GM12865 (cell line): ENCODE data around the gene AZGP1.
"Not testable (repeated sequence)": the region's sequence is repeated elsewhere in the genome, so short reads cannot be mapped to it uniquely, and the experiment has no call there.

Experiments
- DNase-seq: peaks from one replicate; pipeline ENCODE4 v3.0.0; 2010; ENCODE audit warnings: low read depth
- H3K4me3 ChIP-seq: 2 replicates; pipeline ENCODE4 v1.5.1; 2011; ENCODE audit warnings: mild to moderate bottlenecking, low read depth, low read length, control low read depth
- TF ChIP-seq, protein P1 (sequence below): IDR thresholded peaks from 2 replicates; pipeline ENCODE4 v1.5.1; 2011; ENCODE audit warnings: low read length, control low read depth, low read depth, inconsistent platforms; ENCODE audit not compliant: insufficient read depth; ENCODE audit errors: missing control alignments

AZGP1 gene

DNA sequence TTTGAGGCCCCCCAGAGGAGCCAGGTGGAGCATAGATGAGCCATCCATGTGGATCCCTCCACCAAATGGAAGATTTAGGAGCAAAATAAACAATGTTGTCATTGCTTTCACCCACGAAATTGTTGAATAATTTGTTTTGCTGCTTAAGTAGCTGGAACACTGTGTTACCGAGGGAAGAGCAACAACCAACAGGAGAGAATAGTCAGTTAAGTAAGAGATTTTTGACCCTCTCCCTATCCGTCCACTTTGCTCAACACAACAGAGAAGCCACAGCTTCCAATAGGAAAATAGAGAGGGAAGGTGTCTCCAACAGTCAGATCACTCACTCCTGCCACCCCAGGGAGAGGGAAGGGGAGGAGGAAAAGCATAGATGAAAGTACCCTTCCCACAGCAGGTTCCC is 35.7 kb upstream of the AZGP1 start:
- no peak overlapping the region for H3K4me3 ChIP-seq
- no peak for DNase-seq
- TF ChIP-seq, protein P1, sequence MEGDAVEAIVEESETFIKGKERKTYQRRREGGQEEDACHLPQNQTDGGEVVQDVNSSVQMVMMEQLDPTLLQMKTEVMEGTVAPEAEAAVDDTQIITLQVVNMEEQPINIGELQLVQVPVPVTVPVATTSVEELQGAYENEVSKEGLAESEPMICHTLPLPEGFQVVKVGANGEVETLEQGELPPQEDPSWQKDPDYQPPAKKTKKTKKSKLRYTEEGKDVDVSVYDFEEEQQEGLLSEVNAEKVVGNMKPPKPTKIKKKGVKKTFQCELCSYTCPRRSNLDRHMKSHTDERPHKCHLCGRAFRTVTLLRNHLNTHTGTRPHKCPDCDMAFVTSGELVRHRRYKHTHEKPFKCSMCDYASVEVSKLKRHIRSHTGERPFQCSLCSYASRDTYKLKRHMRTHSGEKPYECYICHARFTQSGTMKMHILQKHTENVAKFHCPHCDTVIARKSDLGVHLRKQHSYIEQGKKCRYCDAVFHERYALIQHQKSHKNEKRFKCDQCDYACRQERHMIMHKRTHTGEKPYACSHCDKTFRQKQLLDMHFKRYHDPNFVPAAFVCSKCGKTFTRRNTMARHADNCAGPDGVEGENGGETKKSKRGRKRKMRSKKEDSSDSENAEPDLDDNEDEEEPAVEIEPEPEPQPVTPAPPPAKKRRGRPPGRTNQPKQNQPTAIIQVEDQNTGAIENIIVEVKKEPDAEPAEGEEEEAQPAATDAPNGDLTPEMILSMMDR: no peak

DNA sequence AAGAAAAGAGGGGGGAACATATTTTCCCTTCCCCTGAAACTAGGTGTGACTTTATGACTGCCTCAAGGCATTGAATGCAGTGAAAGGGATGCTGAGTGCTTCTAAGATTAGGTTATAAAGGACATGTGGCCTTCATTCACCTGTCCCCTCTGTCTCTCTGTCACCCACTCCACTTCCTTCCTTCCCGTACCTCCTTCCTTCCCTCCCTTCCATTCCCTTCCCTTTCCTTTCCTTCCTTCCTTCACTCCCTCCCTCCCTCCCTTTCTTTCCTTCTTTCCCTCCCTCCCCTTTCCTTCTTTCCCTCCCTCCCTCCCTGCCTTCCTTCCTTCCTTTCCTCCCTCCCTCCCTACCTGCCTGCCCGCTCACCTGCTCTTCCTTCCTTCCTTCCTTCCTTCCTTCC is 35.1 kb upstream of the AZGP1 start:
- H3K4me3 ChIP-seq: no peak overlapping the region
- TF ChIP-seq, protein P1: no peak
- no peak for DNase-seq

DNA sequence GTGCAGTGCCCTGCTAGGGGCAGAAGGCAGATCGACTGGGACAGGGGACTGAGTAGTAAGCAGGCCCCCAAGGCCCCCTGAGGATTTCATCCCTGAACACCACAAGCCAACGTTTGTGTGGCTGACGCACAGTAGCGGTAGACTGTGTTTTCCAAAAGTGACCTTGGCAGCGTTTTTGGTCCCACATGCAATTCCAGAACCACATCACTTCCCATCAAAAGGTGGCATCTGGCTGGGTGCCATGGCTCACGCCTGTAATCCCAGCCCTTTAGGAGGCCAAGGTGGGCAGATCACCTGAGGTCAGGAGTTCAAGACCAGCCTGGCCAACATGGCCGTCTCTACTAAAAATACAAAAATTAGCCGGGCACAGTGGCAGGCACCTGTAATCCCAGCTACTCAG is 34.1 kb upstream of the AZGP1 start:
- DNase-seq, H3K4me3 ChIP-seq: not testable (repeated sequence)

DNA sequence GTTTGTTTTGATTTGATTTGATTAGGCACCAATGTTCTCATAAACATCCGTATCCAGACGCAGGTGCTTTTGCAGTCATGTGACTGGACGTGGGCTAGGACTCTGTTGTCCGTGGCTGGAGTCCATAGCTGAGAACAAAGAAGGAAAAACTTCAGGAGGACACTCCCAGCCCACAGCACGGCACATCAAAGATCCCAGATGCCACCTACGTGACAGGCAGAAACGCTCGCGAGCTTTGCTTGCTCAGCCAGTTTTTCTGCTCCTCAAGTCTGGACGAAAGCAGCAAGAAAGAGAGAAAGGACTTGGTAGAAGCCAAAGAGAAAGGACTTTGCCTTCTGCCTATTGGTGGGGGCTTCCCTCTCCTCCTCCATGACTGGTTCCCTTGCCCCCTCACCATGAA is 32.7 kb upstream of the AZGP1 start:
- H3K4me3 ChIP-seq: no peak overlapping the region
- no peak for DNase-seq
- TF ChIP-seq, protein P1: no peak

DNA sequence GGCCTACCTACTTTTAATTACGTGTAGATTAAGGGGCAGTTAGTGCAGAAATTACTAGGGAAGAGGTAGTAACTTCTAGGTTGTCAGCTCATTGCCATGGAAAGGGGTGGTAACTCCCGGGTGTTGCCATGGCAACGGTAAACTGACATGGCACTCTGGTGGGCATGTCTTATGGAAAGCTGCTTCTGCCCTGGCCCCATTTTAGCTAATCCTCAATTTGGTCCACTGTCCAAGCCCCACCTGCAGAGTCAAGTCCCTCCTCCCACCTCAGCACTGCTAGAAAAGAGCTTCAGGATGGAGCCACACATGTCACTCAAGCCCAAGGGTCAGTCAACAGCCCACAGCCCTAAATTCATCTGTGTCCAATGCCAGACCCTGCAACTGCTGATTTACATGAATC is 32.1 kb upstream of the AZGP1 start:
- H3K4me3 ChIP-seq: no peak overlapping the region
- TF ChIP-seq, protein P1: no peak
- DNase-seq: no peak

DNA sequence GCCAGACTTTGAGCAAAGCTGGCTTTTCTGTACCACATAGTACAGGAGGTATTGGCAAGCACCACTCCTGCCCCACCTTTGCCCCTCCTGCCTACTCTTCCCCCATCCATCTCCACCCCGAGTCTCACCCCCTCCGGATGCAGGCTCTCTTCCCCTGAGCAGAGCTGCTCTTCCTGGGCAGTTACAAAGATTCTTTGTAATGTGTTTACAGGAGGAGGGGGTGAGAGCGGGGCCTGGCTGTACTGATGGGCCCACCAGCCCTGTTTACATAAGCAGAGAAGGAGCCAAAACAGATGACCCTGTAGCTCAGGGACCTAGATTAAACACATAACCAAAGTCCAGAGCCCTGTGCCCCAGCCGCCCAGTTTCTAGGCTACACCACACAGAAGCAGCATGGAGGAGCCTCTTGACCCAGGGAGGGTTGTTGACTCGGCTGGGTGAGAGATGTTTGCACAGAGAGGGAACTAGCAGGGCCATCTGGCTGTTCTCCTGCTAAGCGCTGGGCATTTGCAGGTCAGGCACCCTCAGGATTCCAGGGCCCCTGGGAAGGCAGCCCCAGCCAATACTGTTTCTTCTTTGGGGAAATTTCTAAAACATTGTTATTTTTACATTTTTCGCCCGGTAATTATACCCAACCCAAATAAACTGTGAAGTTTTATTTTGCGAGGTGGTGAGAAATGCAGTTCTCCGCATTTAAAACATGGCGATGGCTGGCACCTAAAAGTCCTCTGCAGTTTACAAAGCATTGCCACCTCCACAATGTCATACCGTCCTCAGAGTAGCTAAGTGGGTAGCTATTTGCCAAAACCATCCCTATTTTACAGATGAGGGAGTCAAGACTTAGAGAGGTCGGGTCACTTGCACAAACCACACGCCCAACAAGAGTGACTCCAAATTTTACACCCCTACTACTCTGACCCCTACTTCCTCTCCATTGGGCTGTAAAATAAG is 28.2 kb upstream of the AZGP1 start:
- no peak for DNase-seq
- TF ChIP-seq, protein P1: no peak
- H3K4me3 ChIP-seq: no peak overlapping the region

DNA sequence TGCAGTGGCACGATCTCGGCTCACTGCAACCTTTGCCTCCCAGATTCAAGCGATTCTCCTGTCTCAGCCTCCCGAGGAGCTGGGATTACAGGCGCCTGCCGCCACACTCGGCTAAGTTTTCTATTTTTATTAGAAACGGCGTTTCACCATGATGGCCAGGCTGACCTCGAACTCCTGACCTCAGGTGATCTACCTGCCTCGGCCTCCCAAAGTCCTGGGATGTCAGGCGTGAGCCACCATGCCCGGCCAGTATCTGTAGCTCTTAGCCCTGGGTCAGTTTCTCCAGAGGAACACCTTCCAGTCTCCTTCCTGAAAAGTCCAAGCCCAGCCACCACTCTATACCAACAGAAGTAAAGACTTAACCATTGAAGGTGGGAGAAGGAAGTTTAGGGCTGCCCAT is 24.4 kb upstream of the AZGP1 start:
- DNase-seq: no peak
- no peak overlapping the region for H3K4me3 ChIP-seq
- TF ChIP-seq, protein P1: no peak
